Osteocyte (in vitro differentiated cells): Measurements from ENCODE around the gene NPAS2. TPM values are rescaled to one million over a fixed set of nuclear protein-coding genes. Genes with fewer than 3 reads are reported as not detected.

Experiments
- DNase-seq: peaks from one replicate; pipeline ENCODE4 v3.0.0; 2021; ENCODE audit warnings: mixed read lengths; ENCODE audit not compliant: unreplicated experiment; ENCODE audit errors: extremely low spot score
- H3K27ac Mint-ChIP-seq: one replicate; pipeline ENCODE4 v1.8.0; 2021; ENCODE audit warnings: mild to moderate bottlenecking, mixed read lengths; ENCODE audit not compliant: unreplicated experiment
- H3K27me3 Mint-ChIP-seq: one replicate; pipeline ENCODE4 v1.8.0; 2021; ENCODE audit warnings: mixed read lengths; ENCODE audit not compliant: unreplicated experiment
- H3K36me3 Mint-ChIP-seq: one replicate; pipeline ENCODE4 v1.8.0; 2021; ENCODE audit warnings: mixed read lengths; ENCODE audit not compliant: unreplicated experiment
- H3K4me1 Mint-ChIP-seq: one replicate; pipeline ENCODE4 v1.8.0; 2021; ENCODE audit warnings: mixed read lengths; ENCODE audit not compliant: unreplicated experiment
- H3K4me3 Mint-ChIP-seq: one replicate; pipeline ENCODE4 v1.8.0; 2021; ENCODE audit warnings: mild to moderate bottlenecking, moderate library complexity, mixed read lengths; ENCODE audit not compliant: unreplicated experiment
- H3K9me3 Mint-ChIP-seq: one replicate; pipeline ENCODE4 v1.8.0; 2021; ENCODE audit warnings: mixed read lengths; ENCODE audit not compliant: unreplicated experiment
- CTCF ChIP-seq: fragments of 200-600 bp; sonication (generic); IDR thresholded peaks from 2 replicates; pipeline ENCODE4 v1.5.0; 2021; ENCODE audit warnings: antibody characterized with exemption, mild to moderate bottlenecking, moderate library complexity
- long read RNA-seq: library from polyadenylated mRNA; unstranded; transcript quantifications from one replicate; pipeline ENCODE4 v2.0.0, GENCODE V29; 2021
- total RNA-seq: library from RNA; stranded (reverse); gene quantifications from 2 replicates; pipeline ENCODE4 v1.2.1, GENCODE V29; 2021

Gene NPAS2, protein sequence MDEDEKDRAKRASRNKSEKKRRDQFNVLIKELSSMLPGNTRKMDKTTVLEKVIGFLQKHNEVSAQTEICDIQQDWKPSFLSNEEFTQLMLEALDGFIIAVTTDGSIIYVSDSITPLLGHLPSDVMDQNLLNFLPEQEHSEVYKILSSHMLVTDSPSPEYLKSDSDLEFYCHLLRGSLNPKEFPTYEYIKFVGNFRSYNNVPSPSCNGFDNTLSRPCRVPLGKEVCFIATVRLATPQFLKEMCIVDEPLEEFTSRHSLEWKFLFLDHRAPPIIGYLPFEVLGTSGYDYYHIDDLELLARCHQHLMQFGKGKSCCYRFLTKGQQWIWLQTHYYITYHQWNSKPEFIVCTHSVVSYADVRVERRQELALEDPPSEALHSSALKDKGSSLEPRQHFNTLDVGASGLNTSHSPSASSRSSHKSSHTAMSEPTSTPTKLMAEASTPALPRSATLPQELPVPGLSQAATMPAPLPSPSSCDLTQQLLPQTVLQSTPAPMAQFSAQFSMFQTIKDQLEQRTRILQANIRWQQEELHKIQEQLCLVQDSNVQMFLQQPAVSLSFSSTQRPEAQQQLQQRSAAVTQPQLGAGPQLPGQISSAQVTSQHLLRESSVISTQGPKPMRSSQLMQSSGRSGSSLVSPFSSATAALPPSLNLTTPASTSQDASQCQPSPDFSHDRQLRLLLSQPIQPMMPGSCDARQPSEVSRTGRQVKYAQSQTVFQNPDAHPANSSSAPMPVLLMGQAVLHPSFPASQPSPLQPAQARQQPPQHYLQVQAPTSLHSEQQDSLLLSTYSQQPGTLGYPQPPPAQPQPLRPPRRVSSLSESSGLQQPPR
- total RNA-seq = 16.6 and 21.4 TPM in 2 replicates
- long read RNA-seq, partial matches to known transcripts = 0 of 3 reads
- long read RNA-seq, other reads (novel, unspliced or antisense) = 3 of 3 reads

GRCh38 chr2:100819370-100820272 is at the start of gene NPAS2:
Gene NPAS2 (plus strand): TSS chr2:100820139. CDS start chr2:100904755, 84,616 bp downstream.
- no peak for DNase-seq
- no peak for TF ChIP-seq CTCF
- Mint-ChIP-seq H3K4me3 (peak within 1 kb of the TSS; percentile 82), H3K27me3 (no peaks in the 10 kb centered on the region), H3K4me1 (peaks cover 43% of the 10 kb centered on the region), H3K36me3 (peaks cover under 1% of the 10 kb centered on the region), H3K27ac (peak within 1 kb of the TSS; percentile 86), H3K9me3 (no peaks in the 10 kb centered on the region)

GRCh38 chr2:100771125-100771524 is 48.8 kb upstream of the NPAS2 start:
- H3K27me3 Mint-ChIP-seq = peaks cover 2% of the 10 kb centered on the region
- H3K4me3 Mint-ChIP-seq = no peak overlapping the region
- no peak for TF ChIP-seq CTCF
- DNase-seq = no peak
- no peaks in the 10 kb centered on the region for H3K36me3 Mint-ChIP-seq
- peaks cover 30% of the 10 kb centered on the region for H3K4me1 Mint-ChIP-seq
- no peak overlapping the region for H3K27ac Mint-ChIP-seq
- H3K9me3 Mint-ChIP-seq = no peaks in the 10 kb centered on the region

GRCh38 chr2:100773538-100773937 is 46.4 kb upstream of the NPAS2 start:
- H3K27me3 Mint-ChIP-seq = peaks cover 2% of the 10 kb centered on the region
- peaks cover 9% of the 10 kb centered on the region for H3K4me1 Mint-ChIP-seq
- H3K4me3 Mint-ChIP-seq = no peak overlapping the region
- no peaks in the 10 kb centered on the region for H3K9me3 Mint-ChIP-seq
- no peak overlapping the region for H3K27ac Mint-ChIP-seq
- DNase-seq = no peak
- H3K36me3 Mint-ChIP-seq = no peaks in the 10 kb centered on the region
- no peak for TF ChIP-seq CTCF

GRCh38 chr2:100776445-100776844 is 43.5 kb upstream of the NPAS2 start:
- Mint-ChIP-seq H3K4me1 (peaks cover 7% of the 10 kb centered on the region), H3K27ac (no peak overlapping the region), H3K27me3 (peaks cover 6% of the 10 kb centered on the region), H3K4me3 (no peak overlapping the region), H3K36me3 (no peaks in the 10 kb centered on the region), H3K9me3 (no peaks in the 10 kb centered on the region)
- no peak for TF ChIP-seq CTCF
- DNase-seq = no peak
